NCI-H146 treated with DMSO at 0.1 percent for 48 hours (cell line): Measurements from ENCODE around the gene NCBP1.
"Not testable (repeated sequence)": the region's sequence is repeated elsewhere in the genome, so short reads cannot be mapped to it uniquely, and the experiment has no call there.

Source experiments
- DNase-seq: peaks from one replicate; lab custom pipeline; 2025; ENCODE audit not compliant: unreplicated experiment; lab: John Stamatoyannopoulos, UW

The NCBP1 gene, protein sequence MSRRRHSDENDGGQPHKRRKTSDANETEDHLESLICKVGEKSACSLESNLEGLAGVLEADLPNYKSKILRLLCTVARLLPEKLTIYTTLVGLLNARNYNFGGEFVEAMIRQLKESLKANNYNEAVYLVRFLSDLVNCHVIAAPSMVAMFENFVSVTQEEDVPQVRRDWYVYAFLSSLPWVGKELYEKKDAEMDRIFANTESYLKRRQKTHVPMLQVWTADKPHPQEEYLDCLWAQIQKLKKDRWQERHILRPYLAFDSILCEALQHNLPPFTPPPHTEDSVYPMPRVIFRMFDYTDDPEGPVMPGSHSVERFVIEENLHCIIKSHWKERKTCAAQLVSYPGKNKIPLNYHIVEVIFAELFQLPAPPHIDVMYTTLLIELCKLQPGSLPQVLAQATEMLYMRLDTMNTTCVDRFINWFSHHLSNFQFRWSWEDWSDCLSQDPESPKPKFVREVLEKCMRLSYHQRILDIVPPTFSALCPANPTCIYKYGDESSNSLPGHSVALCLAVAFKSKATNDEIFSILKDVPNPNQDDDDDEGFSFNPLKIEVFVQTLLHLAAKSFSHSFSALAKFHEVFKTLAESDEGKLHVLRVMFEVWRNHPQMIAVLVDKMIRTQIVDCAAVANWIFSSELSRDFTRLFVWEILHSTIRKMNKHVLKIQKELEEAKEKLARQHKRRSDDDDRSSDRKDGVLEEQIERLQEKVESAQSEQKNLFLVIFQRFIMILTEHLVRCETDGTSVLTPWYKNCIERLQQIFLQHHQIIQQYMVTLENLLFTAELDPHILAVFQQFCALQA

GRCh38 chr9:97632985-97633858 is at the start of gene NCBP1, which contains the start of gene TSTD2:
Gene NCBP1, plus strand, starts transcription at chr9:97633821. Its CDS starts 61 bp downstream, at chr9:97633882.
Gene TSTD2, minus strand, starts transcription at chr9:97633368. Its CDS starts 5,806 bp downstream, at chr9:97627562.
- DNase-seq = peak; percentile 92

GRCh38 chr9:97584778-97585177 is 48.8 kb upstream of the NCBP1 start:
- DNase-seq = not testable (repeated sequence)

GRCh38 chr9:97586909-97587308 is 46.7 kb upstream of the NCBP1 start:
- DNase-seq = not testable (repeated sequence)

- no peak for DNase-seq
Observed at GRCh38 chr9:97591535-97591934, 42.1 kb upstream of the NCBP1 start.

- DNase-seq = no peak
Observed at GRCh38 chr9:97592126-97592525, 41.5 kb upstream of the NCBP1 start.

- no peak for DNase-seq
Observed at GRCh38 chr9:97593960-97594359, 39.7 kb upstream of the NCBP1 start.

GRCh38 chr9:97594381-97594921 is 39.2 kb upstream of the NCBP1 start:
- no peak for DNase-seq

GRCh38 chr9:97596906-97597305 is 36.7 kb upstream of the NCBP1 start:
- no peak for DNase-seq

GRCh38 chr9:97598461-97599288 is 34.9 kb upstream of the NCBP1 start:
- peak; percentile 19 for DNase-seq

- DNase-seq = no peak
Observed at GRCh38 chr9:97599314-97599846, 34.2 kb upstream of the NCBP1 start.

GRCh38 chr9:97600531-97601227 is 32.9 kb upstream of the NCBP1 start:
- DNase-seq = no peak

DNA sequence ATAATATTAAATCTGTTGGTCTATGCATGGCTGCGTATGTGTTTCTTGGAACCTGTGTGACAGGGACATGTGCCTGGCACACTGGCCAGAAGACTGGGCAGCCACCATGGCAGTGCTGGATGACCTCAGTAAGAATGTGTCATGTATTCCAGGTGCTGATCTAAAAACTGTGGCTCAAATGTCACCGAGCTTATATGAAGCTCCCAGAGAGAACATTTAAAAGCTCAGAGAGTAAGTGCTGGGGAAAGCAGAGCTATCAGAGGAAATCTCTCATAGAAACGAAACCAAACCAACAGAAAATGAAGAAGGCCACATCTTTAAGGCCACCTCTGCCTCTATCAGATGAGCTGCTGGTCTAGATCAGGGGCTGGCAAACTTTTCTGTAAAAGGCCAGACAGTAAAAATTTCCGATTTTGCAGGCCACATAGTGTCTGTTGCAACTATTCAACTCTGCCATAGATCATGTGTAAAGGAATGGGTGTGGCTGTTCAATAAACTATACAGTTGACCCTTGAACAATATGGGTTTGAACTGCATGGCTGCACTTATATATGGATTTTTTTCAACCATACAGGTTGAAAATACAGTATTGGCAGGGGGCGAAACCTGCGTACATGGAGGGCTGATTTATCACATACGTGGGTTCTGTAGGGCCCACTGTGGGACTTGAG is 32.3 kb upstream of the NCBP1 start:
- DNase-seq = no peak

- no peak for DNase-seq
Observed at GRCh38 chr9:97602430-97602829, 31.2 kb upstream of the NCBP1 start.

- no peak for DNase-seq
Observed at GRCh38 chr9:97604901-97605645, 28.5 kb upstream of the NCBP1 start.

DNA sequence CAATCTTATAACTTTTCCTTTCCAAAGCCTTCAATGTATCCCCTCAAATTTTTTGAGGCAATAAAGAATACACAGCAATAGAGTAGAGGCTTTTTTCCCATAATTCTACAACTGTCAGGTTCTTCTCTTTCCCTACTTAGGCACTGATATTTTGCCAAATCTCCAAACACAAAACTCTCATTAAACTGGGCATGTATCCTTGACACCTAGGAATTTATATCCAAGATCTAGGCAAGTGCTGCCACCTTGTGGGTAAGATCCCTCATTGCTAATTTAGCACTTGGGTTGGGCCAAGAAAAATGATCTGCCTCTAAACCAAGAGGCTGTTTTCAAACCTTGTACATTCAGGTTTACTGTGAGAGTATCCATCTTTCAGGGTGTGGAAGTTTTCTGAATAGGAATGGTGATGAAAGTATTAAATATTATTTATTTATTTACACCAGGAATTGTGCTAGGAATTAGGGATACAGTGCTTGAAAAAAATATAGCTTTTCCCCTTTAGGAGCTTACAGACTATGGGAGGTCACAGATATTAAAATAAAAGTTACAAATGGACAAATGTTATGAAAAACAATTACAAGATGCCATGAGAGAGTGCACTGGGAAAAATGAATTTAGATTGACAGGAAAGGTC is 18.1 kb upstream of the NCBP1 start:
- peak; percentile 13 for DNase-seq

DNA sequence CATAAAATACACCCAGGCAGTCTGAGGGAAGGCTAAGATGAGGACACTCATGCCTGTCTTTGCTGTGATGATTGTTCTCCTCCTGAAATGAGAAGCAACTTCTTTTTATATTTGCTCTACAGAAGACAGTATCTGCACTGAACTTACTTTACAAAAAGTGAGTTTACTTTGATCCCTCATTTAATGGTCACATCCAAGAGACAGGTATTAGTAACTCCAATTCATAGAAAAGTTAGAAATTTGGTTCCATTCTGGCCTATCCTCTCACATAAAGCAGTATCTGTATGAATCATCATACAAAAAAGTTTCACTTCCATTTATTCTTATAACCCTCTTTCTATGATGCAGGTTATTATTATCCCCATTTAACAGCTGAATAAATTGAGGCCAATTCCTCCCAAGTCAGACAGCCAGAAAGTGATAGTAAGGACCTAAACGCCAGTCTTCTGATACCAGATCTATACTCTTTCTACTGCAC is 15.6 kb upstream of the NCBP1 start:
- DNase-seq = no peak

GRCh38 chr9:97620063-97620462 is 13.6 kb upstream of the NCBP1 start:
- not testable (repeated sequence) for DNase-seq
